ENCODE results near the gene SLC44A2. TPM values are rescaled to one million over a fixed set of nuclear protein-coding genes. Genes with fewer than 3 reads are reported as not detected.

The SLC44A2 gene
- total RNA-seq, 1 donor from 2014 or later: 48.5 TPM

GRCh38 chr19:10615429-10616023 lies 9.8 kb upstream of the SLC44A2 start:
- DNase-seq (ENCODE audit: low read depth): no peak

- DNase-seq (ENCODE audit: low read depth): peak; percentile 66
Measured at GRCh38 chr19:10617409-10618121, 7.8 kb upstream of the SLC44A2 start.

- DNase-seq (ENCODE audit: low read depth): no peak
Measured at GRCh38 chr19:10618846-10619245, 6.5 kb upstream of the SLC44A2 start.

- DNase-seq (ENCODE audit: low read depth): peak; percentile 11
Measured at GRCh38 chr19:10620786-10621185, 4.6 kb upstream of the SLC44A2 start.

GRCh38 chr19:10621966-10622365 lies 3.4 kb upstream of the SLC44A2 start:
- DNase-seq (ENCODE audit: low read depth): no peak

- DNase-seq (ENCODE audit: low read depth): no peak
Measured at GRCh38 chr19:10624585-10624984, 768 bp upstream of the SLC44A2 start.

- DNase-seq (ENCODE audit: low read depth): no peak
Measured at GRCh38 chr19:10625762-10626138, 397 bp downstream of the SLC44A2 start.

GRCh38 chr19:10631874-10632273 lies 6.5 kb downstream of the SLC44A2 start:
- no peak for DNase-seq (ENCODE audit: low read depth)

GRCh38 chr19:10634430-10634829 lies 9.1 kb downstream of the SLC44A2 start:
- no peak for DNase-seq (ENCODE audit: low read depth)

- DNase-seq (ENCODE audit: low read depth): no peak
Measured at GRCh38 chr19:10634963-10635362, 9.6 kb downstream of the SLC44A2 start.

GRCh38 chr19:10636304-10636972 lies 11.1 kb downstream of the SLC44A2 start:
- DNase-seq (ENCODE audit: low read depth): no peak

- DNase-seq (ENCODE audit: low read depth): no peak
Measured at GRCh38 chr19:10637894-10638293, 12.5 kb downstream of the SLC44A2 start.

GRCh38 chr19:10639836-10640235 lies 14.5 kb downstream of the SLC44A2 start:
- no peak for DNase-seq (ENCODE audit: low read depth)

- no peak for DNase-seq (ENCODE audit: low read depth)
Measured at GRCh38 chr19:10640361-10640760, 15.0 kb downstream of the SLC44A2 start.

GRCh38 chr19:10641248-10641647 lies 15.9 kb downstream of the SLC44A2 start:
- DNase-seq (ENCODE audit: low read depth): no peak

GRCh38 chr19:10642473-10643171 lies 17.3 kb downstream of the SLC44A2 start:
- DNase-seq (ENCODE audit: low read depth): no peak

GRCh38 chr19:10643172-10643967 lies 18.0 kb downstream of the SLC44A2 start:
- no peak for DNase-seq (ENCODE audit: low read depth)

GRCh38 chr19:10643968-10644259 lies 18.6 kb downstream of the SLC44A2 start:
- DNase-seq (ENCODE audit: low read depth): no peak

GRCh38 chr19:10644260-10645007 lies 19.1 kb downstream of the SLC44A2 start:
- peak; percentile 36 for DNase-seq (ENCODE audit: low read depth)

GRCh38 chr19:10646456-10647159 lies 21.3 kb downstream of the SLC44A2 start:
- no peak for DNase-seq (ENCODE audit: low read depth)

GRCh38 chr19:10648360-10648759 lies 23.0 kb downstream of the SLC44A2 start:
- no peak for DNase-seq (ENCODE audit: low read depth)
